ES-I3 (cell line): ENCODE results near the gene SCUBE1.

Experiments used
- H3K36me3 ChIP-seq: 2 replicates; pipeline ENCODE4 v1.6.1; 2013; ENCODE audit warnings: mild to moderate bottlenecking, low read length, control low read depth, moderate library complexity; ENCODE audit not compliant: insufficient read depth
- H3K4me1 ChIP-seq: 2 replicates; pipeline ENCODE4 v1.6.1; 2013; ENCODE audit warnings: mild to moderate bottlenecking, control low read depth, low read length; ENCODE audit not compliant: insufficient read depth
- H3K9ac ChIP-seq: 2 replicates; pipeline ENCODE4 v1.6.1; 2013; ENCODE audit warnings: low read depth, mild to moderate bottlenecking, low read length, moderate library complexity
- H3K9me3 ChIP-seq: 2 replicates; pipeline ENCODE4 v1.6.1; 2013; ENCODE audit warnings: mild to moderate bottlenecking, low read length, moderate library complexity; ENCODE audit not compliant: control insufficient read depth, insufficient read depth

SCUBE1 gene

GRCh38 chr22:43277987-43278601 lies 65.1 kb downstream of the SCUBE1 start:
- Histone ChIP-seq H3K9me3 (no peaks in the 10 kb centered on the region), H3K9ac (no peak overlapping the region), H3K4me1 (peaks cover 16% of the 10 kb centered on the region; the same call in 1 of the 2 replicates), H3K36me3 (no peaks in the 10 kb centered on the region)

- Histone ChIP-seq H3K9me3 (no peaks in the 10 kb centered on the region), H3K9ac (no peak overlapping the region), H3K36me3 (no peaks in the 10 kb centered on the region), H3K4me1 (peaks cover 16% of the 10 kb centered on the region; the same call in 1 of the 2 replicates)
These were observed 66.1 kb downstream of the SCUBE1 start for GRCh38 chr22:43277091-43277490.

GRCh38 chr22:43276321-43276720 lies 66.9 kb downstream of the SCUBE1 start:
- peaks cover 16% of the 10 kb centered on the region; the same call in 1 of the 2 replicates for H3K4me1 ChIP-seq
- H3K9me3 ChIP-seq = no peaks in the 10 kb centered on the region
- H3K9ac ChIP-seq = no peak overlapping the region
- H3K36me3 ChIP-seq = no peaks in the 10 kb centered on the region

- Histone ChIP-seq H3K9ac (no peak overlapping the region), H3K4me1 (peaks cover 16% of the 10 kb centered on the region; the same call in 1 of the 2 replicates), H3K36me3 (no peaks in the 10 kb centered on the region), H3K9me3 (no peaks in the 10 kb centered on the region)
These were observed 67.4 kb downstream of the SCUBE1 start for GRCh38 chr22:43275545-43276317.

- Histone ChIP-seq H3K4me1 (peaks cover 16% of the 10 kb centered on the region; the same call in 1 of the 2 replicates), H3K9me3 (no peaks in the 10 kb centered on the region), H3K36me3 (no peaks in the 10 kb centered on the region), H3K9ac (no peak overlapping the region)
These were observed 68.5 kb downstream of the SCUBE1 start for GRCh38 chr22:43274595-43275240.

- peaks cover 16% of the 10 kb centered on the region; the same call in 1 of the 2 replicates for H3K4me1 ChIP-seq
- no peaks in the 10 kb centered on the region for H3K36me3 ChIP-seq
- H3K9me3 ChIP-seq = no peaks in the 10 kb centered on the region
- H3K9ac ChIP-seq = no peak overlapping the region
These were observed 69.2 kb downstream of the SCUBE1 start for GRCh38 chr22:43273902-43274484.

- Histone ChIP-seq H3K36me3 (no peaks in the 10 kb centered on the region), H3K9me3 (no peaks in the 10 kb centered on the region), H3K4me1 (peaks cover 16% of the 10 kb centered on the region; the same call in 1 of the 2 replicates), H3K9ac (no peak overlapping the region)
These were observed 70.3 kb downstream of the SCUBE1 start for GRCh38 chr22:43272869-43273318.

- H3K36me3 ChIP-seq = no peaks in the 10 kb centered on the region
- H3K4me1 ChIP-seq = peaks cover 16% of the 10 kb centered on the region; the same call in 1 of the 2 replicates
- no peaks in the 10 kb centered on the region for H3K9me3 ChIP-seq
- no peak overlapping the region for H3K9ac ChIP-seq
These were observed 70.9 kb downstream of the SCUBE1 start for GRCh38 chr22:43272301-43272700.

- Histone ChIP-seq H3K36me3 (no peaks in the 10 kb centered on the region), H3K9me3 (no peaks in the 10 kb centered on the region), H3K4me1 (peaks cover 12% of the 10 kb centered on the region; the same call in 1 of the 2 replicates), H3K9ac (no peak overlapping the region)
These were observed 72.2 kb downstream of the SCUBE1 start for GRCh38 chr22:43270949-43271348.

- Histone ChIP-seq H3K9ac (no peak overlapping the region), H3K36me3 (no peaks in the 10 kb centered on the region), H3K4me1 (peaks cover 8% of the 10 kb centered on the region; the same call in 1 of the 2 replicates), H3K9me3 (no peaks in the 10 kb centered on the region)
These were observed 72.8 kb downstream of the SCUBE1 start for GRCh38 chr22:43270314-43270908.

- Histone ChIP-seq H3K9ac (no peak overlapping the region), H3K9me3 (no peaks in the 10 kb centered on the region), H3K4me1 (0 out of 2 replicates have a peak, but pooled peaks cover under 1% of the 10 kb centered on the region), H3K36me3 (no peaks in the 10 kb centered on the region)
These were observed 73.5 kb downstream of the SCUBE1 start for GRCh38 chr22:43269646-43270045.

GRCh38 chr22:43269246-43269645 lies 73.9 kb downstream of the SCUBE1 start:
- no peaks in the 10 kb centered on the region for H3K9me3 ChIP-seq
- H3K36me3 ChIP-seq = no peaks in the 10 kb centered on the region
- H3K4me1 ChIP-seq = no peaks in the 10 kb centered on the region
- H3K9ac ChIP-seq = no peak overlapping the region

- Histone ChIP-seq H3K9ac (no peak overlapping the region), H3K4me1 (no peaks in the 10 kb centered on the region)
These were observed 75.1 kb downstream of the SCUBE1 start for GRCh38 chr22:43267981-43268660.

More at GRCh38 chr22:43267981-43268660, 75.1 kb downstream of the SCUBE1 start:
- Histone ChIP-seq H3K9me3 (no peaks in the 10 kb centered on the region), H3K36me3 (no peaks in the 10 kb centered on the region)
